HG03520 (cell line): ENCODE results near the gene LENG9.
A peak's percentile ranks its signal among the peaks of the same experiment; 100 is the strongest.
"Not testable (repeated sequence)": the region's sequence is repeated elsewhere in the genome, so short reads cannot be mapped to it uniquely, and the experiment has no call there.

ENCODE experiments used
- ATAC-seq: cut with Tn5 transposase; IDR thresholded peaks from one replicate; pipeline ENCODE4 v1.9.1; 2021; ENCODE audit warnings: mild to moderate bottlenecking, moderate library complexity; ENCODE audit not compliant: unreplicated experiment

LENG9 gene

GRCh38 chr19:54460230-54461005 lies 3.2 kb downstream of the LENG9 start:
- ATAC-seq = no peak

DNA sequence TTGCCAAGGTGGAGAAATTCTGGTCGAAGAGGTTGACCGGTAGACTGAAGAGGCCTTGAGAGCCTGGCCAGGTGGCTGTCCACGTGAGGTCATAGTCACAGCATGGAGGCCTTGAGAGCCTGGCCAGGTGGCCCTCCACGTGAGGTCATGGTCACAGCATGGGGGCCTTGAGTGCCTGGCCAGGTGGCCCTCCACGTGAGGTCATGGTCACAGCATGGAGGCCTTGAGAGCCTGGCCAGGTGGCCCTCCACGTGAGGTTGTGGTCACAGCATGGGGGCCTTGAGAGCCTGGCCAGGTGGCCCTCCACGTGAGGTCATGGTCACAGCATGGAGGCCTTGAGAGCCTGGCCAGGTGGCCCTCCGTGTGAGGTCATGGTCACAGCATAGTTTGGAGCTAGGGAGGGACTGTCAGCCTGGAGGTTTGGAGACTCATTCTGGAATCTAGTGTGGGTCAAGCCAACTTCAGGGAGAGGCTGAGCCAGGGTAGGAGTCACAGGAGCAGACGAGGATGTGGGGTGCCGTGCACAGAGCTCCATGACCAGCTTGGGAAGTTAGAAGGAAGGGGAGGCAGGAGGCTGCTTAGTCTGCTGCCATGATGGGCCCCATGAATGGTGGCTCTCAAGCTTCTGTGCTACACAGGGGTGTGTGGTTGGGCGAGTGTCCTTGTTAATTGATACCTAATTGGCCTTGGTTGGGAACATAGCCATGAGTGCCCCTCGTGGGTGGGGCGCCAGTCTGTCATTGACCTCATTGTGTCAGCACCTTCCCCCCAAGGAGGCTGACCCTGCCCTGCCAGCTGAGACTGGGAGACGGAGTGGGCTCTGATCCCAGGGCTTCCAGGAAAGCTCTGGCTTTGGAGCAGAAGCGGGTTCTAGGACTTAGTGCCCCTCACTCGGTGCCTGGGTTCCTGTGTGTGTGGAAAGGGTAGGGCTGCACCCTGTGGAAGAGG lies 4.0 kb downstream of the LENG9 start:
- no peak for ATAC-seq

- ATAC-seq = no peak
These were observed 4.8 kb downstream of the LENG9 start for GRCh38 chr19:54458648-54459281.

DNA sequence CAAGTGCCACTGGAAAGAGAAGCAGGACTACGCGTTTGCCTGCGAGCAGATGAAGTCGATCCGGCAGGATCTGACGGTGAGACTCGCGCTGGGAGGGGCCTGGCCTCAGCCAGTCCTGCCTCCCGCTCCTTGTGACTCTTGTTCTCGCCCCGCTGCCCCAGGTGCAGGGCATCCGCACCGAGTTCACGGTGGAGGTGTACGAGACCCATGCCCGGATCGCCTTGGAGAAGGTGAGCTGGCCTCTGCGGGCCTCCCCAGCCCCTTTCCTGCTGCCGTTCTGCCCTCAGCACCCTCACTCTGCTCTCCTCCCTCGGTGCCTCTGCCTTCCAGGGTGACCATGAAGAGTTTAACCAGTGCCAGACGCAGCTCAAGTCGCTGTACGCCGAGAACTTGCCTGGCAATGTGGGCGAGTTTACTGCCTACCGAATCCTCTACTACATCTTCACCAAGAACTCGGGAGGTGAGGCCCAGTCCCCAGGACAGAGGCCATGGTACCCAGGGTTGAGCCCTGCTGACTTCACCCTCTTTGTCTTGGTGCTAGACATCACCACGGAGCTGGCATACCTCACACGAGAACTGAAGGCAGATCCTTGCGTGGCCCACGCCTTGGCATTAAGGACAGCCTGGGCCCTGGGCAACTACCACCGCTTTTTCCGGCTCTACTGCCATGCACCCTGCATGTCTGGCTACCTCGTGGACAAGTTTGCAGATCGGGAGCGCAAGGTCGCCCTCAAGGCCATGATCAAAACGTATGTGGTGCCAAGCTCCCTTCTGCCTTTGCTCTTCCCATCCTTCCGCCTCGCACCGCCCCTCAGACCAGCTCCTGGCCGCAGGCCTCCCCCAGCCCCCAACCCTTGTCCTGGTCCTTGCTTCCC lies 5.6 kb downstream of the LENG9 start:
- no peak for ATAC-seq

GRCh38 chr19:54456423-54457373 lies 6.9 kb downstream of the LENG9 start:
- ATAC-seq = no peak

DNA sequence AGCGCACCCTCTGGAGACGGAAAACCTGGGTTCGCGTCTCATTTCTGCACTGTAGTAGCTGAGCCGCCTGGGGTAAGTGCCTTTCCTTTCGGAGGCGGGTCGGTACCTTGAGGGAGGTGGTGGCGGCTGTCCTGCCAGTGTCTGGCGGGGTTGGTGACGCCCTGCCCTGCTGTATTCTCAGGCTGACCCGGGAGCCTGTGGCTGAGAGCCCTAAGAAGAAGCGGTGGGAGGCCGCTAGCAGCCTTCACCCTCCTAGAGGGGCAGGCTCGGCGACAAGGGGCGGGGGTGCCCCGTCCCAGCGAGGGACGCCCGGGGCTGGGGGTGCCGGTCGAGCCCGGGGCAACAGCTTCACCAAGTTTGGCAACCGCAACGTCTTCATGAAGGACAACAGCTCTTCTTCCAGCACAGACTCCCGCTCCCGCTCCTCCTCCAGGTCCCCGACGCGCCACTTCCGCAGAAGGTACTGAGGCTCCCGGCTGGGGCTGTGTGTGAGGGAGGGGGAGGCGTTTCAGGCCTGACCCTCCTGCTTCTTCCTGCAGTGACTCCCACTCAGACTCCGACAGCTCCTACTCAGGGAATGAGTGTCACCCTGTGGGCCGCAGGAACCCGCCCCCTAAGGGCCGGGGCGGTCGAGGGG lies 7.7 kb downstream of the LENG9 start:
- no peak for ATAC-seq

DNA sequence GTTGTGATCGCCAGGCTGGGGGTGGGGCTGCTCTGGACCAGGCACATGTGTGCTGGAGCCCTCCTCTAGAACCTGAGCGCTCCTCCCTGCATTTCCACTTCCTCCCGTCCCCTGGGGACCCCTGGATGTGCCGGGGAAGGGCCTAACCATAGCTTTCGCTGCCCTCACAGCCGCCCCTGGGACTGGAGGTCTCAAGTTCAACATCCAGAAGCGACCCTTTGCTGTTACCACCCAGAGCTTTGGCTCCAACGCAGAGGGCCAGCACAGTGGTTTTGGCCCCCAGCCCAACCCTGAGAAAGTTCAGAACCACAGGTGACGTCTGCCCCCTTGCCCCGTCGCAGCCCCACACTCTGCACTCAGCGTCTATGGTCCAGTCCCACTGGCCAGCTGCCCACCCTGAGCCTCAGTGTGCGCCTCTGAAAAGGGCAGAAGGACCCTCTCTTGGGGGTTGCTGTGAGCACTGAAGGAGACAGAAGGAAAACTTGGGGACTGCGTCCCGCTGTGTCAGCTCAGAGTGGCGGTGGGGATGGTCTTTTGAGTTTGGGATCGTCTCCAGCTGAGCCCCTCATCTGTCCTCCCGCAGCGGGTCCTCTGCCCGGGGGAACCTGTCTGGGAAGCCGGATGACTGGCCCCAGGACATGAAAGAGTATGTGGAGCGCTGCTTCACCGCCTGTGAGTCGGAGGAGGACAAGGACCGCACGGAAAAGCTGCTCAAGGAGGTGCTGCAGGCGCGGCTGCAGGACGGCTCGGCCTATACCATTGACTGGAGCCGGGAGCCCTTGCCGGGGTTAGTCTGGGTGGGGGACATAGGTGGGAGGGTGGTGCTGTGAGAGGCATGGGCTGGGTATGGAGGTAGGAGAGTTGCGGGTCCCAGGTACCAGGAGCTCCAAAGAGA lies 8.6 kb downstream of the LENG9 start:
- ATAC-seq = no peak

- no peak for ATAC-seq
These were observed 9.4 kb downstream of the LENG9 start for GRCh38 chr19:54453921-54454780.

- ATAC-seq = no peak
These were observed 11.0 kb downstream of the LENG9 start for GRCh38 chr19:54452626-54453025.

DNA sequence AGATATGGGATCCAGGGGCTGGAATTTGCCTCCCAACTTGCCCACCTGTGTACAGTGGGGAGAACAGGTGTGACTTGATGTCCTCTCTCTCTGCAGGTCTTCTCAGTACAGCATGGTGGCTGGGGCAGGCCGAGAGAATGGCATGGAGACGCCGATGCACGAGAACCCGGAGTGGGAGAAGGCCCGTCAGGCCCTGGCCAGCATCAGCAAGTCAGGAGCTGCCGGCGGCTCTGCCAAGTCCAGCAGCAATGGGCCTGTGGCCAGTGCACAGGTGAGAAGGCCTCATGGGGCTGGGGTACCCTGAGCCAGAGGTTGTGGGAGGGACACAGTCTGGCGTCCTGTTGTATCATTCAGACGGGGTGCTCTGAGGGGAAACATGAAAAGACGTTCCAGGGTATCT lies 11.6 kb downstream of the LENG9 start:
- no peak for ATAC-seq

- no peak for ATAC-seq
These were observed 12.2 kb downstream of the LENG9 start for GRCh38 chr19:54451331-54451871.

GRCh38 chr19:54449701-54450069 lies 13.9 kb downstream of the LENG9 start:
- no peak for ATAC-seq

DNA sequence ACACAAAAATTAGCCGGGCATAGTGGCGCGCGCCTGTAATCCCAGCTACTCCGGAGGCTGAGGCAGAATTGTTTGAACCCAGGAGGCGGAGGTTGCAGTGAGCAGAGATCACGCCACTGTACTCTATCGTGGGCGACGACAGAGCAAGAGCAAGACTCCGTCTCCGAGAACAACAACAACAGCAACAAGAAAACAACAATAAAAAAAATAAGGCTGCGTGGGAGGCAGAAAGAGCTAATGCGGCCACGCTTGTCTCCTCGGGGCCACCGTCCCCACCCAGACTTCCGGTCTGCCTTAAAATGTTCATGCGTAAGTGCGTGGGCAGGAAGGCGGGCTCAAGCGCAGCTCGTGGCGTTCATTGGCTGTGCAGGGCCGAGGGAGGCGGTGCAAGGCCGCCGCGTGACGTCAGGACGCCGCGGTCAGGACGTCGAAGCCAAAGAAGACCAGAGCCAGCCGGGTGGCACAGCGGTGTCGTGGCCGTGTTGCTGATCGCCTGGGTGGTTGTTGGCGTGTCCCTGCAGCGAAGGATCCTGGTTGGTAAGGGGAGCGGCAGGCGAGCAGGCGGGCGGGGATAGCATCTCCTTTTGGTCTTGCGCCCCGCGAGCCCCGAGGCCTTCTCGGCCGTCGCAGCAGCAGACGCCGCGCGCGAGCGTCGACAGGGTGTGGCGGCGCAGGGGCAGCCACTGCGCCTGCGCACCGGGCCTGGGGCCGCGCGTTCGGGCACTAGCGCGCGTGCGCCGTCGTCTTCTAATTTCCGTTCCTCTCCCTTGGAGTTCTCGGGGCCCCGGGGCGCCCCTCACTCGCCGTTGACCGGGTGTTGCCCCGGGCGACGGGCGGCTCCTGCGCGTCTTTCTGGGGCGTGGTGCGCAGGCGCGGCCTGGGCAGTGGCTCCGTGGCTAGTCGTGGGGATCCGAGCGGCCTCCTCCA lies 14.5 kb downstream of the LENG9 start, which contains the start of gene LENG8:
TSS of gene LENG8 (plus strand) at position 426 of the 927 bp plus-strand sequence. CDS start 2,146 bp downstream, outside the sequence.
- ATAC-seq = peak; percentile 81

DNA sequence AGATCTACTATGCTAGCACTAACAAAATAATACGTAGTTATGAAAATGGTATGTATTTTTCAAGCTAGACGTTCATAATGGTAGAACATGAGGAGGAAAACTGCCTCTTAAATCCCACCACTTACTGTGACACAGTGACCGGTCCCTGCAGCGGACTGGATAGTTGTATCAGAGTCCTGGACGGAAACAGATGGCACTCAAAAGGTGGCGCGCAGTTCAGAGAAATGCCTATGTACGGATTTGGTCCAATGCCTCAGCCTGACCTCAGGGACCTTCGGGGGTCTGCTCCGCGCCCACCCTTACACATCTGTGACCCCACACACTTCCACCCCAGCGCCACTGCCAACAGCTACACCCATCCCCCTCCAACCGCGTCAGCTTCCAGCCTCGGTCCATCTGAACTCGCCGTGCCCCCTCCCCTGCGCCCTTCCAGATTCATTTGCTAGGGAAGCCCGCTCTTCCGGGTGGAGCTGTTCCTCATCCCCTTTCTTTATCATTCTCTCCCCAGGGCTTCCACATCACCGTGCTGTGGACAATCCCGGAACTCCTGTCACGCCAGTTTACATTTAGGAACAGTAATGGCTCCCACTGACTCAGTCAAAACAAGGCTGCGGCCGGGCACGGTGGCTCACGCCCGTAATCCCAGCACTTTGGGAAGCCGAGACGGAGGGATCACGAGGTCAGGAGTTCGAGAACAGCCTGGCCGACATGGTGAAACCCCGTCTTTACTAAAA lies 15.4 kb downstream of the LENG9 start:
- no peak for ATAC-seq

GRCh38 chr19:54446349-54446748 lies 17.2 kb downstream of the LENG9 start:
- not testable (repeated sequence) for ATAC-seq
